ENCODE measurements around the gene CFAP410. TPM values are rescaled to one million over a fixed set of nuclear protein-coding genes. Genes with fewer than 3 reads are reported as not detected.

The CFAP410 gene
- total and polyA plus RNA-seq, 8 donors: 16.5 to 31.5 (median 21.1) TPM

GRCh38 chr21:44354775-44355771, 15.9 kb upstream of the CFAP410 start:
- Histone ChIP-seq H3K36me3 (peaks cover 0 to 16% of the 10 kb centered on the region in 2 donors), H3K27me3 (peaks cover 15 to 32% of the 10 kb centered on the region in 2 donors), H3K4me3 (peak overlapping the region in 1 of 2 donors; percentile 49), H3K4me1 (peaks cover 7 to 65% of the 10 kb centered on the region in 2 donors), H3K27ac (peak overlapping the region in 1 of 2 donors; percentile 96), H3K9me3 (no peaks in the 10 kb centered on the region)
- peak in 1 of 4 donors; percentile 72 for DNase-seq
- intact Hi-C loops (cut with DNase I): no loop called here
- no peak for ATAC-seq
- TF ChIP-seq, protein P1, sequence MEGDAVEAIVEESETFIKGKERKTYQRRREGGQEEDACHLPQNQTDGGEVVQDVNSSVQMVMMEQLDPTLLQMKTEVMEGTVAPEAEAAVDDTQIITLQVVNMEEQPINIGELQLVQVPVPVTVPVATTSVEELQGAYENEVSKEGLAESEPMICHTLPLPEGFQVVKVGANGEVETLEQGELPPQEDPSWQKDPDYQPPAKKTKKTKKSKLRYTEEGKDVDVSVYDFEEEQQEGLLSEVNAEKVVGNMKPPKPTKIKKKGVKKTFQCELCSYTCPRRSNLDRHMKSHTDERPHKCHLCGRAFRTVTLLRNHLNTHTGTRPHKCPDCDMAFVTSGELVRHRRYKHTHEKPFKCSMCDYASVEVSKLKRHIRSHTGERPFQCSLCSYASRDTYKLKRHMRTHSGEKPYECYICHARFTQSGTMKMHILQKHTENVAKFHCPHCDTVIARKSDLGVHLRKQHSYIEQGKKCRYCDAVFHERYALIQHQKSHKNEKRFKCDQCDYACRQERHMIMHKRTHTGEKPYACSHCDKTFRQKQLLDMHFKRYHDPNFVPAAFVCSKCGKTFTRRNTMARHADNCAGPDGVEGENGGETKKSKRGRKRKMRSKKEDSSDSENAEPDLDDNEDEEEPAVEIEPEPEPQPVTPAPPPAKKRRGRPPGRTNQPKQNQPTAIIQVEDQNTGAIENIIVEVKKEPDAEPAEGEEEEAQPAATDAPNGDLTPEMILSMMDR (IDR thresholded peaks at IDR 0.05): no peak

DNA sequence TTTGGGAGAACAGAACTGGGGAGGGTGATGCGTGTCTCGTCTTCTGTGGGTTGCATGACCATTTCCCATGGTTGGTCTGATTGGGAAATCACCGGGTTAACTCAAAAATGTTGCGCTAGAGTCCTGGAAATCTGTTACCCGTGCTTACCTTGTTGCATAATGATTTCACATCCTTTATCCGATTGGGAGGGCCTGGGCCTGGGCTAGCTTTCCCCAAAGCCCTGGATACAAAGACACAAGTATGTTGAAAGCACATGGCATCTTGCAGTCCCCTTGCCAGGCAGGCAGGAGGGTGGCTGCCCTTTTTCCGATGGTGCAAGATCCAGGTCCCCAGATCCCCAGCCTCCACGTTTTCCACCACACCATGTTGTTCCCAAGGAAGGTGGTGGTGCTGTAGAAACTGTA, 14.8 kb upstream of the CFAP410 start:
- H3K36me3 ChIP-seq: peaks cover 0 to 16% of the 10 kb centered on the region in 2 donors
- TF ChIP-seq, protein P1 (IDR thresholded peaks at IDR 0.05): no peak
- H3K9me3 ChIP-seq: no peaks in the 10 kb centered on the region
- ATAC-seq: peak; percentile 6
- peak overlapping the region; percentile 5 to 49 for H3K4me3 ChIP-seq
- peak in 1 of 4 donors; percentile 75 for DNase-seq
- H3K27me3 ChIP-seq: peaks cover 26 to 43% of the 10 kb centered on the region in 2 donors
- H3K4me1 ChIP-seq: peaks cover 7 to 74% of the 10 kb centered on the region in 2 donors
- intact Hi-C loops (cut with DNase I): no loop called here
- peak overlapping the region in 1 of 2 donors; percentile 96 for H3K27ac ChIP-seq

DNA sequence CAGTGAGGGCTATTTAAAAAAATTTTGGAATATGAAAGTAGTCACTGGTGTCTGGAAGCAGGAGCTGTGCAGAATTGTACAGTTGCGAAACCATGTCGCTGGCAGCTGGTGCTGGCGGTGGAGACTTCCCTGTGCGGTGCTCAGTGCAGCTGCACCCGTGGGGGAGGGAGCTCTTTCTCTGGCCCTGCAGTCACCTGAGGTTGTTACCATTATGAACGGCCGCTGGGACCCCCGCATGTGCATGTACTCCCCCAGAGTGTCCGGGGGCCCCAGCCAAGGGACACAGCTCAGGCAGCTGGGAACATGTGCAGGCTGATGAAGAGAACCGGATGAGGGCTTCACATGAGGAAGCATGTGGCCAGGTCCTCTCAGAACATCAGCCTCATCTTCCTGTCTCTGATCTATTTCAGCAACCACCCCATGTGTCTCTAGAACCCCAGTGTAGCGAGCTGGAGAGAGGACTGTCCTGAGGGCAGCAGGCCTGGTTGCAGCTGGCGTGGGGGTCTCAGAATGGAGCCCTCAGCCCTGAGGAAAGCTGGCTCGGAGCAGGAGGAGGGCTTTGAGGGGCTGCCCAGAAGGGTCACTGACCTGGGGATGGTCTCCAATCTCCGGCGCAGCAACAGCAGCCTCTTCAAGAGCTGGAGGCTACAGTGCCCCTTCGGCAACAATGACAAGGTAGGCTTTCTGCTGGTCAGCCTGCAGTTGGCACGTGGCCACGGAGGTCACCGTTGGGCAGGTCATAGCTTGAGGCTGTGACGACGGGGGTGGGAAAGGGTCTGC, 14.2 kb upstream of the CFAP410 start, which contains the start of gene TRPM2:
Gene TRPM2 (plus strand): TSS at position 431 of the 780 bp plus-strand sequence. CDS start 80 bp downstream, at position 511.
- H3K4me3 ChIP-seq: peak within 1 kb of the TSS; percentile 5 to 49
- H3K27me3 ChIP-seq: peaks cover 26 to 49% of the 10 kb centered on the region in 2 donors
- H3K27ac ChIP-seq: peak within 1 kb of the TSS; percentile 70 to 96
- peak; percentile 70 for ATAC-seq
- peaks cover 0 to 15% of the 10 kb centered on the region in 2 donors for H3K36me3 ChIP-seq
- H3K4me1 ChIP-seq: peaks cover 7 to 74% of the 10 kb centered on the region in 2 donors
- intact Hi-C loops (cut with DNase I): no loop called here
- no peaks in the 10 kb centered on the region for H3K9me3 ChIP-seq
- TF ChIP-seq, protein P1 (IDR thresholded peaks at IDR 0.05): no peak
- DNase-seq: peak in 3 of 4 donors; percentile 72 to 89 (median 80)

DNA sequence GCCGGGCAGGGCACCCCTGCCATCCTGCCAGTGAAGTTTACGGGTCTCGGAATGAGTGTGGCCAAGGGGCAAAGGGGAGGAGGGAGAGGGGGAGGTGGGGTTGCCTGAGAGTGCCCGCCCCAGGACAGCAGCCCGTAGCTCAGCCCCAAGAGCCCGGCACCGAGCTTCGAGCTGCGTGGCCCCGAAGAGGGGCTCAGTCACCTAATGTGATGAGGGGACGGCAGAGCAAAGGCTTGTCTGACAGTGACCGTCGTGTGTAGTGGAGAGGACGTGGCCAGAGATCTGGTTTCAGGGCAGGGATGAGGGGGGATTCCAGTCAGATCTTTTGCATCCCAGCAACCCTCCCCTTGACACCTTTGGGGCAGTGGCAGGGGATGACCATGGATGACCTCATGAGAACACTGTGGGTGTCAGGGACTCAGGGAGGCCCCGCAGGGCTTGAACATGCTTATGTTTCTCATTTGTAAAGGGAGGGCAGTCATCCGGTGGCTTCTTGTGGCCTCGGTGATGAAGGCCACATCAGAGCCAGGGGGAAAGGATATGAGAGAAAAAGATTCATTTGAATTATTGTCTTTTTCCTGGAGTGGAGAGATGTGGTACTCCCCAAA, 13.2 kb upstream of the CFAP410 start:
- peak overlapping the region in 1 of 2 donors; percentile 49 for H3K4me3 ChIP-seq
- no peaks in the 10 kb centered on the region for H3K9me3 ChIP-seq
- H3K4me1 ChIP-seq: peaks cover 7 to 71% of the 10 kb centered on the region in 2 donors
- TF ChIP-seq, protein P1 (IDR thresholded peaks at IDR 0.05): no peak
- intact Hi-C loops (cut with DNase I): no loop called here
- peaks cover 26 to 59% of the 10 kb centered on the region in 2 donors for H3K27me3 ChIP-seq
- peaks cover 0 to 5% of the 10 kb centered on the region in 2 donors for H3K36me3 ChIP-seq
- peak in 1 of 4 donors; percentile 66 for DNase-seq
- peak overlapping the region; percentile 59 to 96 for H3K27ac ChIP-seq
- ATAC-seq: no peak
